IMR-90 (cell line): ENCODE results near the gene NUTM1. TPM values are rescaled to one million over a fixed set of nuclear protein-coding genes. Genes with fewer than 3 reads are reported as not detected.
A peak's percentile ranks its signal among the peaks of the same experiment; 100 is the strongest.

Experiments
- ATAC-seq: fragments of 200-7000 bp; cut with Tn5 transposase; 2 replicates; pipeline ENCODE4 v1.9.1; 2020; ENCODE audit warnings: low read depth, mild to moderate bottlenecking, moderate library complexity
- BruUV-seq: library from RNA; stranded (reverse); fragments of 400-500 nt; replicated peaks from 2 replicates; lab custom pipeline; 2021; lab: Mats Ljungman, UMichigan
- CTCF ChIA-PET: fragments of 300-600 bp; formaldehyde crosslinking; extraction: SDS; loops from one replicate; lab custom pipeline; 2021; ENCODE audit warnings: antibody characterized with exemption; lab: Yijun Ruan, JAX
- POLR2A ChIA-PET: fragments of 300-600 bp; sonication (Branson Sonifier 250); formaldehyde crosslinking; loops from one replicate; lab custom pipeline; 2022; ENCODE audit warnings: antibody characterized with exemption; ENCODE audit not compliant: unreplicated experiment; lab: Charles Lee
- DNase-seq: peaks from one replicate; pipeline ENCODE4 v3.0.0; 2013
- H2AFZ ChIP-seq: replicated peaks from 2 replicates; pipeline ENCODE3; 2013; ENCODE audit warnings: low read length, mild to moderate bottlenecking; ENCODE audit not compliant: poor library complexity
- H2AK5ac ChIP-seq: 2 replicates; pipeline ENCODE4 v1.6.1; 2013; ENCODE audit warnings: low read depth, low read length, inconsistent platforms
- H2AK9ac ChIP-seq: replicated peaks from 2 replicates; pipeline ENCODE3; 2013; ENCODE audit warnings: mild to moderate bottlenecking, low read depth, low read length, moderate library complexity; ENCODE audit not compliant: poor library complexity
- H2BK120ac ChIP-seq: 2 replicates; pipeline ENCODE4 v1.6.1; 2013; ENCODE audit warnings: low read depth, low read length, inconsistent platforms
- H2BK15ac ChIP-seq: 3 replicates; pipeline ENCODE4 v1.6.1; 2013; ENCODE audit warnings: low read depth, low read length, inconsistent platforms
- H2BK20ac ChIP-seq: 2 replicates; pipeline ENCODE4 v1.6.1; 2013; ENCODE audit warnings: low read depth, mild to moderate bottlenecking, inconsistent platforms, low read length, moderate library complexity
- H2BK5ac ChIP-seq: 2 replicates; pipeline ENCODE4 v1.6.1; 2013; ENCODE audit warnings: mild to moderate bottlenecking, low read depth, low read length, inconsistent platforms; ENCODE audit not compliant: poor library complexity, severe bottlenecking
- H3K14ac ChIP-seq: replicated peaks from 2 replicates; pipeline ENCODE4 v1.6.1; 2013; ENCODE audit warnings: low read depth, low read length, inconsistent platforms
- H3K18ac ChIP-seq: 2 replicates; pipeline ENCODE4 v1.6.1; 2013; ENCODE audit warnings: low read depth, low read length, control low read depth
- H3K23ac ChIP-seq: 2 replicates; pipeline ENCODE4 v1.6.1; 2013; ENCODE audit warnings: low read depth, low read length, inconsistent platforms
- H3K27ac ChIP-seq: 2 replicates; pipeline ENCODE4 v1.5.1; 2013; ENCODE audit warnings: mild to moderate bottlenecking, control low read depth, low read length; ENCODE audit not compliant: insufficient read depth
- H3K27me3 ChIP-seq: 2 replicates; pipeline ENCODE4 v1.6.1; 2013; ENCODE audit warnings: low read length; ENCODE audit not compliant: control insufficient read depth, insufficient read depth
- H3K36me3 ChIP-seq: 2 replicates; pipeline ENCODE4 v1.6.1; 2013; ENCODE audit warnings: low read length, mixed read lengths; ENCODE audit not compliant: control insufficient read depth, insufficient read depth
- H3K4ac ChIP-seq: 2 replicates; pipeline ENCODE4 v1.6.1; 2013; ENCODE audit warnings: low read depth, low read length, inconsistent platforms
- H3K4me1 ChIP-seq: 2 replicates; pipeline ENCODE4 v1.6.1; 2013; ENCODE audit warnings: low read length, mixed read lengths; ENCODE audit not compliant: control insufficient read depth, insufficient read depth
- H3K4me2 ChIP-seq: 2 replicates; pipeline ENCODE4 v1.6.1; 2013; ENCODE audit warnings: low read depth, mild to moderate bottlenecking, control low read depth, low read length, moderate library complexity
- H3K4me3 ChIP-seq: 2 replicates; pipeline ENCODE4 v1.5.1; 2013; ENCODE audit warnings: low read depth, mild to moderate bottlenecking, control low read depth, low read length, moderate library complexity; ENCODE audit not compliant: insufficient read depth
- H3K56ac ChIP-seq: 2 replicates; pipeline ENCODE4 v1.6.1; 2013; ENCODE audit warnings: low read length, inconsistent platforms; ENCODE audit not compliant: insufficient read depth; ENCODE audit errors: extremely low read depth
- H3K79me1 ChIP-seq, 2 experiments: 2 replicates each; pipeline ENCODE4 v1.6.1; 2013; ENCODE audit warnings: low read length in 2 of 2, inconsistent platforms in 1 of 2, low read depth in 1 of 2
- H3K9ac ChIP-seq: 2 replicates; pipeline ENCODE4 v1.6.1; 2013; ENCODE audit warnings: low read depth, low read length, control low read depth
- H3K9me1 ChIP-seq: 2 replicates; pipeline ENCODE4 v1.6.1; 2013; ENCODE audit warnings: low read length, inconsistent platforms; ENCODE audit not compliant: insufficient read depth
- H3K9me3 ChIP-seq: 2 replicates; pipeline ENCODE4 v1.6.1; 2013; ENCODE audit warnings: low read length; ENCODE audit not compliant: control insufficient read depth, insufficient read depth
- H4K20me1 ChIP-seq: 2 replicates; pipeline ENCODE4 v1.6.1; 2013; ENCODE audit warnings: low read length, inconsistent platforms; ENCODE audit not compliant: insufficient read depth
- H4K5ac ChIP-seq: 2 replicates; pipeline ENCODE4 v1.6.1; 2013; ENCODE audit warnings: mild to moderate bottlenecking, low read depth, low read length, control low read depth
- H4K8ac ChIP-seq, 2 experiments: 2 replicates each; pipeline ENCODE4 v1.6.1; 2013; ENCODE audit warnings: low read depth in 2 of 2, low read length in 2 of 2, control low read depth in 1 of 2, inconsistent platforms in 1 of 2
- H4K91ac ChIP-seq: 2 replicates; pipeline ENCODE4 v1.6.1; 2013; ENCODE audit warnings: low read depth, low read length, inconsistent platforms; ENCODE audit not compliant: insufficient read depth
- BHLHE40 ChIP-seq: fragments of 150-350 bp; IDR thresholded peaks from 2 replicates; pipeline ENCODE4 v1.6.1; 2016; ENCODE audit warnings: mild to moderate bottlenecking, low read depth, low read length
- POLR2A ChIP-seq: IDR thresholded peaks from 2 replicates; pipeline ENCODE4 v1.6.1; 2012; ENCODE audit warnings: mild to moderate bottlenecking, low read depth, low read length
- RAD21 ChIP-seq: IDR thresholded peaks from 2 replicates; pipeline ENCODE4 v1.6.1; 2012; ENCODE audit warnings: low read length, improper control_type of control experiment
- USF2 ChIP-seq: fragments of 150-350 bp; IDR thresholded peaks from 2 replicates; pipeline ENCODE4 v1.6.1; 2017; ENCODE audit warnings: mild to moderate bottlenecking, antibody characterized with exemption, low read length, low read depth
- WGBS, 2 experiments: methylation state at CpG; one replicate each; pipeline versions ENCODE4 v1.1.5 to v1.1.7; 2013; ENCODE audit warnings: missing lambda C conversion rate in 2 of 2; ENCODE audit not compliant: insufficient read length in 1 of 2; ENCODE audit errors: extremely low coverage in 2 of 2; 5-methylcytosine and 5-hydroxymethylcytosine counted together
- dilution Hi-C: fragments of 300-500 bp; cut with HindIII; formaldehyde crosslinking; loops from one replicate; pipeline ENCODE4 v1.14.3; 2018; ENCODE audit warnings: low sequenced_read_pairs; ENCODE audit not compliant: unreplicated experiment
- in situ Hi-C: fragments of 300-500 bp; cut with MboI; formaldehyde crosslinking; loops from 3 replicates; pipeline ENCODE4 v1.14.3; 2019; ENCODE audit warnings: low sequenced_read_pairs, inconsistent platforms, mixed read lengths
- intact Hi-C: fragments of 100-400 bp; cut with micrococcal nuclease; formaldehyde crosslinking; loops from 2 replicates; pipeline ENCODE4 v1.10.0; 2022
- polyA plus RNA-seq, 3 experiments: library from polyadenylated mRNA; depleted of rRNA; stranded (reverse); fragments of >200 nt; gene quantifications; 2 replicates each; pipeline ENCODE4 v1.2.3, GENCODE V29; 2012; ENCODE audit warnings: low replicate concordance in 1 of 3
- total RNA-seq: library from RNA; depleted of rRNA; stranded (reverse); fragments of >200 nt; gene quantifications from 2 replicates; pipeline ENCODE4 v1.2.3, GENCODE V29; 2012

NUTM1 gene
- total and polyA plus RNA-seq, 2 of the 4 experiments (the other 2 are of a cell fraction), result not detected

- Histone ChIP-seq H2BK20ac (no peak overlapping the region), H2BK120ac (peak overlapping the region; percentile 24), H2AK9ac (no peak overlapping the region), H3K4me1 (no peaks in the 10 kb centered on the region; the same call in 1 of the 2 replicates), H4K8ac (peak overlapping the region; percentile 22 to 89), H3K18ac (peak overlapping the region; percentile 6; the same call in 1 of the 2 replicates), H3K4me2 (peak overlapping the region; percentile 83), H3K9me1 (no peaks in the 10 kb centered on the region; the same call in 1 of the 2 replicates), H3K36me3 (no peaks in the 10 kb centered on the region), H3K56ac (peak overlapping the region; percentile 70), H3K79me1 (peaks cover 3 to 7% of the 10 kb centered on the region in 2 experiments; a peak in 3 of 4 replicates), H4K91ac (no peak overlapping the region), H3K4ac (peak overlapping the region; percentile 59), H3K9ac (peak overlapping the region; percentile 89), H2BK15ac (0 out of 3 replicates have a peak overlapping the region, but pooled peaks have one; percentile 35), H2BK5ac (no peak overlapping the region), H3K23ac (peak overlapping the region; percentile 61; the same call in 1 of the 2 replicates), H3K9me3 (no peaks in the 10 kb centered on the region), H4K5ac (peak overlapping the region; percentile 70), H3K4me3 (peak overlapping the region; percentile 46), H3K27ac (peak overlapping the region; percentile 41), H2AFZ (peak overlapping the region; percentile 85), H2AK5ac (no peak overlapping the region), H3K27me3 (no peaks in the 10 kb centered on the region), H3K14ac (peak overlapping the region; percentile 80), H4K20me1 (no peaks in the 10 kb centered on the region)
- ChIA-PET CTCF (no interaction called here), POLR2A (no interaction called here)
- ATAC-seq (peak; percentile 99), DNase-seq (peak; percentile 68)
- no TSS peak for BruUV-seq
- no CpG with 5 or more reads among the region's 10 CpGs for WGBS, 2 experiments
- dilution Hi-C loops (no loop called here), intact Hi-C loops (no loop called here), in situ Hi-C loops (no loop called here)
- peak; percentile 82 for TF ChIP-seq BHLHE40
- peak; percentile 41; the same call in 1 of the 2 replicates for TF ChIP-seq POLR2A
- peak; percentile 94 for TF ChIP-seq USF2
- TF ChIP-seq RAD21, result no peak
Measured at GRCh38 chr15:34318277-34319079, 24.6 kb upstream of the NUTM1 start.
